ENCODE data around the gene KIAA0513. TPM values are rescaled to one million over a fixed set of nuclear protein-coding genes. Genes with fewer than 3 reads are reported as not detected.

The KIAA0513 gene
- total and polyA plus RNA-seq, 2 of the 13 experiments (the other 11 are each of a cell fraction or from before 2014, with no cell fraction given), result 1.8 TPM

- H3K4me2 ChIP-seq (ENCODE audit: low read depth, low read length), result peak overlapping the region; percentile 52
- CTCF ChIA-PET (ENCODE audit: low intra/inter-chr PET ratio, low total read pairs), result no interaction called here
- POLR2A ChIA-PET, result interaction anchor here (1.5 to 2.9 kb wide), 3 partner anchors 10 to 32 kb away, joined by 5 to 20 read pairs (median 12); no protein-coding TSS in a partner anchor
- FAIRE-seq (no peak), DNase-seq (ENCODE audit: low spot score) (no peak), ATAC-seq (no peak; the same call in 1 of the 3 replicates)
- peak overlapping the region in 1 of 3 experiments; percentile 47; a peak in 1 of 6 replicates for H3K4me3 ChIP-seq (replicated peaks in 1 of 3; ENCODE audit: insufficient read depth in 1 of 3, low read depth in 2 of 3, low read length in 3 of 3)
- H3K9me3 ChIP-seq (ENCODE audit: low read length), result no peaks in the 10 kb centered on the region
- 32% methylated on average over 12 of the region's 12 CpGs for WGBS (ENCODE audit: low lambda C conversion rate)
- no peak overlapping the region for H3K27ac ChIP-seq (ENCODE audit: extremely low read length, insufficient read depth, low read length)
- H3K27me3 ChIP-seq (ENCODE audit: control insufficient read depth in 1 of 2, insufficient read depth in 2 of 2, low read length in 2 of 2), result peaks cover 13 to 54% of the 10 kb centered on the region in 2 experiments; a peak in 4 of 5 replicates
- H3K4me1 ChIP-seq (ENCODE audit: insufficient read depth, low read length), result peaks cover 33% of the 10 kb centered on the region
- intact Hi-C loops (cut with micrococcal nuclease; ENCODE audit: unreplicated experiment) (no loop called here), in situ Hi-C loops (cut with HindIII; ENCODE audit: extremely low pct_ligation_motif_present, low pct_unique_long_range_greater_than_20kb) (loop anchor here (10.0 kb wide), 1 partner anchor 98 kb away; no protein-coding TSS in a partner anchor)
- no peaks in the 10 kb centered on the region for H3K79me2 ChIP-seq (ENCODE audit: insufficient read depth, low read length)
- no TSS peak for BruUV-seq (replicated peaks)
- no peak overlapping the region for H2AFZ ChIP-seq (ENCODE audit: low read length)
- no peak overlapping the region for H3K9ac ChIP-seq (ENCODE audit: insufficient read depth, low read depth, low read length)
- H4K20me1 ChIP-seq (ENCODE audit: insufficient read depth, low read length), result no peaks in the 10 kb centered on the region
- no peaks in the 10 kb centered on the region for H3K36me3 ChIP-seq (replicated peaks in 1 of 2; ENCODE audit: control insufficient read depth in 1 of 2, insufficient read depth in 2 of 2, low read length in 2 of 2)
- TF ChIP-seq RERE (CRISPR knock-in tag; IDR thresholded peaks at IDR 0.05; ENCODE audit: low read depth), result no peak
- no peak for TF ChIP-seq MLX (CRISPR knock-in tag; IDR thresholded peaks at IDR 0.05)
- no peak for TF ChIP-seq DPF2 (CRISPR knock-in tag; IDR thresholded peaks at IDR 0.05; ENCODE audit: borderline replicate concordance, low read depth)
- no peak for TF ChIP-seq SSRP1 (CRISPR knock-in tag; IDR thresholded peaks at IDR 0.05)
- no peak for TF ChIP-seq FOXM1 (CRISPR knock-in tag; IDR thresholded peaks at IDR 0.05)
- TF ChIP-seq PBX2 (CRISPR knock-in tag; IDR thresholded peaks at IDR 0.05), result no peak
- TF ChIP-seq LCORL (IDR thresholded peaks at IDR 0.05), result no peak
- TF ChIP-seq LCORL (CRISPR knock-in tag; IDR thresholded peaks at IDR 0.05), result 0 out of 2 replicates have a peak, but pooled peaks have one; percentile 11
- no peak for TF ChIP-seq ARNT2 (CRISPR knock-in tag; IDR thresholded peaks at IDR 0.05; ENCODE audit: low read depth)
- TF ChIP-seq ZFP36 (IDR thresholded peaks at IDR 0.05; ENCODE audit: borderline replicate concordance, low read depth, low read length, partially characterized antibody), result no peak
- 0 out of 2 replicates have a peak, but pooled peaks have one; percentile 2 for TF ChIP-seq UBTF (CRISPR knock-in tag; IDR thresholded peaks at IDR 0.05)
- TF ChIP-seq SPEN (CRISPR knock-in tag; IDR thresholded peaks at IDR 0.05; ENCODE audit: low read depth), result 0 out of 2 replicates have a peak, but pooled peaks have one; percentile 11
- TF ChIP-seq ZNF772 (CRISPR knock-in tag; IDR thresholded peaks at IDR 0.05), result no peak
- TF ChIP-seq CEBPB (IDR thresholded peaks at IDR 0.05; ENCODE audit: borderline replicate concordance, low read depth, low read length), result no peak
- no peak for TF ChIP-seq HCFC1 (IDR thresholded peaks at IDR 0.05; ENCODE audit: low read depth, low read length)
- TF ChIP-seq SIN3A (IDR thresholded peaks at IDR 0.05; ENCODE audit: borderline replicate concordance, low read depth, low read length), result no peak
- no peak for TF ChIP-seq RBFOX2 (IDR thresholded peaks at IDR 0.05; ENCODE audit: low read depth, low read length)
Measured at GRCh38 chr16:85126394-85126704, 98.8 kb downstream of the KIAA0513 start.

Measured in HepG2 (cell line).